OCI-M2 (cell line): Measurements from ENCODE around the gene RPN2.

Source experiments
- DNase-seq: peaks from one replicate; lab custom pipeline; 2025; ENCODE audit not compliant: unreplicated experiment; lab: John Stamatoyannopoulos, UW

The RPN2 gene

GRCh38 chr20:37179683-37180524 lies 774 bp downstream of the RPN2 start:
- DNase-seq: no peak

GRCh38 chr20:37185686-37186085 lies 6.6 kb downstream of the RPN2 start:
- no peak for DNase-seq

- no peak for DNase-seq
Measured at GRCh38 chr20:37188787-37189186, 9.7 kb downstream of the RPN2 start.

GRCh38 chr20:37189416-37190016 lies 10.4 kb downstream of the RPN2 start:
- DNase-seq: no peak

- DNase-seq: no peak
Measured at GRCh38 chr20:37190354-37191112, 11.4 kb downstream of the RPN2 start.

GRCh38 chr20:37192137-37192854 lies 13.2 kb downstream of the RPN2 start:
- DNase-seq: peak; percentile 44

GRCh38 chr20:37193226-37193625 lies 14.1 kb downstream of the RPN2 start:
- DNase-seq: no peak

GRCh38 chr20:37193821-37194220 lies 14.7 kb downstream of the RPN2 start:
- no peak for DNase-seq

- DNase-seq: no peak
Measured at GRCh38 chr20:37194621-37195417, 15.7 kb downstream of the RPN2 start.

GRCh38 chr20:37198932-37199660 lies 20.0 kb downstream of the RPN2 start:
- DNase-seq: no peak

- DNase-seq: no peak
Measured at GRCh38 chr20:37200376-37200775, 21.2 kb downstream of the RPN2 start.

- no peak for DNase-seq
Measured at GRCh38 chr20:37200926-37201826, 22.0 kb downstream of the RPN2 start.

- no peak for DNase-seq
Measured at GRCh38 chr20:37201827-37202162, 22.7 kb downstream of the RPN2 start.

- DNase-seq: no peak
Measured at GRCh38 chr20:37202267-37202943, 23.3 kb downstream of the RPN2 start.

- DNase-seq: no peak
Measured at GRCh38 chr20:37204056-37204455, 24.9 kb downstream of the RPN2 start.

- DNase-seq: no peak
Measured at GRCh38 chr20:37205130-37205529, 26.0 kb downstream of the RPN2 start.

GRCh38 chr20:37205794-37206193 lies 26.7 kb downstream of the RPN2 start:
- no peak for DNase-seq

- DNase-seq: no peak
Measured at GRCh38 chr20:37207171-37207570, 28.0 kb downstream of the RPN2 start.
